SK-N-MC (cell line): Measurements from ENCODE around the gene TCERG1L.

Source experiments
- DNase-seq: peaks from one replicate; pipeline ENCODE4 v3.0.0-alpha.2; 2011; ENCODE audit warnings: low read depth, low spot score
- H3K27ac ChIP-seq: fragments of 200-600 bp; sonication (generic); 2 replicates; pipeline ENCODE4 v1.5.1; 2016; ENCODE audit warnings: mixed run types
- H3K36me3 ChIP-seq: fragments of 200-600 bp; sonication (generic); 2 replicates; pipeline ENCODE4 v1.6.1; 2017; ENCODE audit warnings: antibody characterized with exemption, low read length, mixed read lengths; ENCODE audit not compliant: insufficient read depth
- H3K4me3 ChIP-seq: fragments of 200-600 bp; sonication (generic); 2 replicates; pipeline ENCODE4 v1.5.1; 2016
- H3K9ac ChIP-seq: fragments of 200-600 bp; sonication (generic); 2 replicates; pipeline ENCODE4 v1.8.0; 2017; ENCODE audit warnings: mixed run types, mixed read lengths; ENCODE audit not compliant: insufficient read length
- H3K9me3 ChIP-seq: fragments of 200-600 bp; sonication (generic); 2 replicates; pipeline ENCODE4 v1.6.1; 2017; ENCODE audit warnings: low read depth, mild to moderate bottlenecking, antibody characterized with exemption, low read length, moderate library complexity, mixed read lengths
- EZH2 ChIP-seq: fragments of 200-600 bp; sonication (generic); IDR thresholded peaks from one replicate; pipeline ENCODE4 v1.6.1; 2017; ENCODE audit warnings: antibody characterized with exemption
- FOXP2 ChIP-seq: optimal IDR thresholded peaks from 2 replicates; pipeline ENCODE3; 2011; ENCODE audit warnings: mild to moderate bottlenecking, moderate library complexity; ENCODE audit not compliant: insufficient read depth; ENCODE audit errors: extremely low read length, control extremely low read depth
- POLR2AphosphoS5 ChIP-seq: IDR thresholded peaks from 2 replicates; pipeline ENCODE4 v1.6.1; 2012; ENCODE audit warnings: mild to moderate bottlenecking, low read depth, low read length, borderline replicate concordance

TCERG1L gene, protein sequence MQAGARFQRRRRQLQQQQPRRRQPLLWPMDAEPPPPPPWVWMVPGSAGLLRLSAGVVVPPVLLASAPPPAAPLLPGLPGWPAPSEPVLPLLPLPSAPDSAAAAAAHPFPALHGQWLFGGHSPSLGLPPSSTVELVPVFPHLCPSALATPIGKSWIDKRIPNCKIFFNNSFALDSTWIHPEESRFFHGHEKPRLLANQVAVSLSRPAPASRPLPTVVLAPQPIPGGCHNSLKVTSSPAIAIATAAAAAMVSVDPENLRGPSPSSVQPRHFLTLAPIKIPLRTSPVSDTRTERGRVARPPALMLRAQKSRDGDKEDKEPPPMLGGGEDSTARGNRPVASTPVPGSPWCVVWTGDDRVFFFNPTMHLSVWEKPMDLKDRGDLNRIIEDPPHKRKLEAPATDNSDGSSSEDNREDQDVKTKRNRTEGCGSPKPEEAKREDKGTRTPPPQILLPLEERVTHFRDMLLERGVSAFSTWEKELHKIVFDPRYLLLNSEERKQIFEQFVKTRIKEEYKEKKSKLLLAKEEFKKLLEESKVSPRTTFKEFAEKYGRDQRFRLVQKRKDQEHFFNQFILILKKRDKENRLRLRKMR

DNA sequence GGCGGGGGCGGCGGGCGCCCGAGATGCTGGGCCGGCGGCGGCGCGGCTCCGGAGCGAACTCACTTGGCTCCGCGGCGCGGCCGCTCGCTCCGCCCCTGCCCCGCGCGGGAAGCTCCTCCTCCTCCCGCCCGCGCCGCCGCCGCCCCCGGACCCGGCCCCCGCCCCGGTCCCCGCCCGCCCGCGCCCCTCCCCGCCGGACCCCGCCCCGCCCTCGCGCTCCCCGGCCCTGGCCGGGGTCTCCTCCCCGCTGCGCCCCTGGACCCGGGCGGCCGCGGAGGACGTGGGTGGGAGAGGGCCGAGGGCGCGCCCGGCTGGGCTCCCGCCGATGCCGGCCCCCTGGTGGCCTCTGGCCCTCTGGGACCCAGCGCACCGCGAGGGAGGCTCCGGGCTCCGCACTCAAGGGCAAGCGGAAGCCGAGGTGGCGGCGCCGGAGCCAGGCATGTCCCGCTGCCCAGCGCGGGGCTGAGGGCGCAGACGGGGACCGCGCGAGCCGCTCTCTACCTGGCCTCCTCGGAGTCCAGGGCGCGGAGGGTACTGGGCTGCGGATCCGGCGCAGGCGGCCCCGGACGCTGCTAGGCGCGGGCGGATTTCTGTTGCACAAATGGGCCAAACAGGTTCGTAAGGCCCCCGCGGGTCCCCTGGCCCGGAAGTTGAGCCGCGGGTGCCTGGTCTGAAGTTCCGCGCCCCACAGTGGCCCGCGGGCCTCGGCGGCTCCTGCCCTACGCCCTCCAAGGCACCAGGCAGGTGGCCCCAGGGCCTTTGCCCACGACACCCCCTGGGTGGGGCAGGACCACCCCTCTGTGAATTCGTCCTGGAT, at the start of gene TCERG1L:
TSS of gene TCERG1L (minus strand) at position 61 of the 817 bp plus-strand sequence. CDS start 86 bp downstream, outside the sequence.
- Histone ChIP-seq H3K27ac (no peak within 1 kb of the TSS), H3K9ac (no peak within 1 kb of the TSS), H3K4me3 (no peak within 1 kb of the TSS)

DNA sequence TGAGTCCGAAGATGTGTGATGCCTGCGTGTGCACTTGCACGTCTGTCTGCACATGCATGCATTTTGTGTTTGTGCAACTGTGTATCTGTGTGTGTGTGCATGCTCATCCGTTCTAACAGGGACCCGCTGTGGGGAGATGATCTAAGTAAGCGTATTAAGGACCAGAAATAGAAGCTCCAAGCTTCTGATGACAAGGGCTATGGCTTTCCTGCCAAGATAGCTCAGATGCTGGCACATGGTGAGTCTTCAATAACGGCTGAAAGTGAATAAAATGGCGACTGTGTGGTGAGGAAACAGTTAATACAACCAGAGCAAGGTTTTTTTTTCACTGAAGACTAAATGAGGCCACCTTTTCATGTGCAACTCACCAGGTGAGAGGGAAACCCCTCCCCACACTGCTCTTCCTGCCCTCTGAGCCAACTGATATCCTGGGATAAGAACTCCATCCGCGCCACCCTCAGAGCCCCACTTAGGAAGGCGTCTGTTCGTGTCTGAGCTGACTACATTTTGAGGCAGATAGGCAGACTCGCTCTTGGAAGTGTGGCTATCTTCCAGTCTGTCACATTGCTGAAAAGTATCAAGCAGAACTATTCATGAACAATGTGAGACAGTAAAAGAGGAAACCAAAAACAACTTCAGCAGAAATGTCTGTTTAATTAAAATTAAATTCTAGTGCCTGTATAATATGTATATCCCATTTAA, 47.4 kb upstream of the TCERG1L start:
- Histone ChIP-seq H3K9ac (no peak overlapping the region), H3K36me3 (no peaks in the 10 kb centered on the region), H3K27ac (no peak overlapping the region), H3K4me3 (no peak overlapping the region), H3K9me3 (no peaks in the 10 kb centered on the region)
- no peak for DNase-seq
- no peak for TF ChIP-seq EZH2
- TF ChIP-seq FOXP2, result no peak
- TF ChIP-seq POLR2AphosphoS5, result no peak

More for the DNA sequence above, at the start of gene TCERG1L:
- Histone ChIP-seq H3K9me3 (no peaks in the 10 kb centered on the region), H3K36me3 (no peaks in the 10 kb centered on the region)
- DNase-seq, result no peak
- no peak for TF ChIP-seq EZH2
- TF ChIP-seq FOXP2, result no peak
- no peak for TF ChIP-seq POLR2AphosphoS5

DNA sequence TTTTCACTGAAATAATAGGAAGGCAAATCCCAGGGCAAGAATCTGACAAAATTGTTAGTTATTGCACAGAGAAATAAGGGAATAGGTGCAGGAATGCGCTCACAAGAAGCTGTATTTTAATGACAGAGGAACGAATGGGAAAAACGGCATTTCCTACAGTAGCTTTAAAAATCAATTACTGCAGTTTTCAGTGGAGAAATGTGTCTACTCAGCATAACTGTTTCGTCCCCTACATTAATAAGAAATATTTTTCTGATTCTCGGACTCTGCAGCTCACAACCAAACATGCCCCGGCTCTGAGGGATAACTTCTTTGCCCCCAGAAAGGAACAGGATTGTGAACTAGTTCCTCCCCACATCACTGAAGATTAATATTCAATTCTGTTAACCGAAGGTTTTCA, 44.9 kb upstream of the TCERG1L start:
- H3K27ac ChIP-seq, result no peak overlapping the region
- no peaks in the 10 kb centered on the region for H3K36me3 ChIP-seq
- H3K9me3 ChIP-seq, result no peaks in the 10 kb centered on the region
- H3K4me3 ChIP-seq, result no peak overlapping the region
- DNase-seq, result no peak
- H3K9ac ChIP-seq, result no peak overlapping the region
- no peak for TF ChIP-seq FOXP2
- no peak for TF ChIP-seq POLR2AphosphoS5
- TF ChIP-seq EZH2, result no peak

DNA sequence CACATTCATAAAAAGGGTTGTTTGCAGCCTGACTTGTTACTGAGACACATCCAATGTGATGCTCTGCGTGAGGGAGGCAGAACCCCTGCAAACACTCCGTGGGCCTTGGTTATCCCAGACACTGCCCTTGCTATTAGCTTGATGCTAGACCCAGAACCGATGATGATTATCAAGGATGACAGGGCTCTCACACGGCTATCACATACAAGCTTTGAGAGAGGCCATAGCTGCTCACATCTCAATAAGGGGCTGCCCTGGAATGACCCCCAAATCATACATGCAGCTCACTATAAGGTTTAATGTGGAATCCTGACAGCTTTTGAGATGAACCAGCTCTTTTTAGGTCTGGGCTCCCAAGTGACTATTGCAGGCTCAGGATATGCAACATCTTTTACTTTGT, 44.4 kb upstream of the TCERG1L start:
- Histone ChIP-seq H3K4me3 (no peak overlapping the region), H3K27ac (no peak overlapping the region), H3K9me3 (no peaks in the 10 kb centered on the region), H3K9ac (no peak overlapping the region), H3K36me3 (no peaks in the 10 kb centered on the region)
- TF ChIP-seq EZH2 (no peak), POLR2AphosphoS5 (no peak)
- DNase-seq, result no peak

DNA sequence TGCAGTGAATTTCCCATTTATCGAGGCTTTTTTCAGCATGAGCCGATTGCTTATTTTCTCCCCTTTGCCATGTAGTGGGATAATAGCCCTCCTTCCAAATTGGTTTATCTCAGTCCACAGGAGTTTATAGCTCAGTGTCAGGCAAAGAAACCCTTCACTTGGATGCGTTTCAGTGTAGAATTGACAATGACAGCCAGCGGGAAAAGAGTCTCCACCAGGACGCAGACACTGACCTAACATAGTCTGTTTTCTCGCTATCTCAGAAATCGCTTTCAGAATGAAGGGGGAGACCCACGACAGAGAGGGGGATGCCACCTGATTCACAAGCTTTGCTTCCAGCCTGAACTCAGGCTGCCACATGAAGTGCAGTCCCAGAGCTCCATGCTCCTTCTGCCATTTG, 43.5 kb upstream of the TCERG1L start:
- no peaks in the 10 kb centered on the region for H3K9me3 ChIP-seq
- no peak for TF ChIP-seq EZH2
- TF ChIP-seq POLR2AphosphoS5, result no peak
- no peaks in the 10 kb centered on the region for H3K36me3 ChIP-seq
- H3K9ac ChIP-seq, result no peak overlapping the region
- no peak overlapping the region for H3K27ac ChIP-seq
- H3K4me3 ChIP-seq, result no peak overlapping the region
- no peak for DNase-seq

DNA sequence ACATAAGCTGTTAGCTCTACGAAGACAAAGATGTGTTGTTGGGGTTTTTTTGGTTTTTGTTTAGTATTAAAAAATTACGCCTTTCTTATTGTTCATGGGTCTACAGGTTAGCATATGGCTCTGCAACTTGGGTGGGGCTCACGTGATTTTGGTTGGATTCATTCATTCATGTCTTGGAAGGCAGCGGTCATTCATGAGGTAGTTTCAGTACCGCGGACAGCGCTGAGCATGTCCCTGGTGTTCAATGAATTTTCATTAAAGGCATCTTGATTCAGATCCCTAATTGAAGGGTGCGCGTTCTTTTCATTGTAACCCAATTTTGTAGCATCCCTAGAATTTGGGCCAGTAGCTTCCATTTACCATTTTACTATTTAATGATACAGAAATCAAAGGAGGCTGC, 42.9 kb upstream of the TCERG1L start:
- DNase-seq, result no peak
- Histone ChIP-seq H3K4me3 (no peak overlapping the region), H3K9me3 (no peaks in the 10 kb centered on the region), H3K27ac (no peak overlapping the region), H3K36me3 (no peaks in the 10 kb centered on the region), H3K9ac (no peak overlapping the region)
- no peak for TF ChIP-seq POLR2AphosphoS5
- no peak for TF ChIP-seq FOXP2
- no peak for TF ChIP-seq EZH2

DNA sequence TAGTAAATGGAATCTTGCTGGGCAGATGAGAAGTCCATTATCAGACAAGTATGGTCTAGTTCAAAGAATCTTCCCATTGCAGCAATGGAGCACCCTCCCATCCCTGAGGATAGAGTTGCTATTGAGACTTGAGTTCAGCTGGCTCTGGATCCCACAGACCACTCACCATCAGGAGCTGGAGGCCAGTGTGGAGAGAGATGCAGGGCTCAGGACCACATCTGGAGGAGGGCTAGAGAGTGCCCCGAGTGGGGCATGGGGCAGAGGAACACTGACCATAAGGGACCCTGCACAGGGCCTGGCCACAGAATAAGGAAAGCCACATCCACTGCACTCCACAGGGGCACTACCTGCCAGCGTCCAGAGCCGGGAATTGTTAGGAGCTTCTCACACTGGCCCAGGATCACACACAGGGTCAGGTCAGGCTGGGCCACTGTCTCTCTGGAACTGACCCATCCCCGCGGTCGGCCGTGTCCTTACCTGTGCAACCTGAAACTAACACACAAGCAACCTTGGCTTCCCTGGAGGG, 41.3 kb upstream of the TCERG1L start:
- no peak for DNase-seq
- TF ChIP-seq FOXP2 (no peak), EZH2 (no peak), POLR2AphosphoS5 (no peak)
- Histone ChIP-seq H3K36me3 (no peaks in the 10 kb centered on the region), H3K9ac (no peak overlapping the region), H3K9me3 (no peaks in the 10 kb centered on the region), H3K4me3 (no peak overlapping the region), H3K27ac (no peak overlapping the region)

DNA sequence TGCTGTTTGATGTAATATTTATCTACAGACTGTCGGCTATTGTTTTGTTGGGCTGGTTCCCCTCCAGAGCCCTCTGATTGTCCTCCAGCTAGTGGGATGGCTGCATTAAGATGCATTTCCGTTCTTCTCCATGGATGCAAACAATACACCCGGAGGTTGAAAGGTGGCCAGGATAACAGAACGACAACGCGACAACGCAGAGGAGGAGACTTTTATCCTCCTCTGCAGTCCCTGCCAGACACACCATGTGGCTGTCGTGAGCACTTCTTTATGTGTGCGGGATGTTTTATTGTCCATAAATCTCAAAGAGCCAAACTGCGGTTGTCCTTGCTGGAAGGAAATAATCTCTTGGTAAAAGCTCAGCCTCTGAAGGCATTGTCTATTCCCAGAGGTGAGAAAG, 39.1 kb upstream of the TCERG1L start:
- Histone ChIP-seq H3K36me3 (no peaks in the 10 kb centered on the region), H3K9me3 (no peaks in the 10 kb centered on the region), H3K9ac (no peak overlapping the region), H3K4me3 (no peak overlapping the region), H3K27ac (no peak overlapping the region)
- no peak for DNase-seq
- TF ChIP-seq POLR2AphosphoS5, result no peak
- no peak for TF ChIP-seq EZH2
- no peak for TF ChIP-seq FOXP2
